HG03442 (cell line): ENCODE measurements around the gene INF2.

Experiments
- ATAC-seq: cut with Tn5 transposase; IDR thresholded peaks from one replicate; pipeline ENCODE4 v1.9.1; 2021; ENCODE audit warnings: mild to moderate bottlenecking, moderate library complexity; ENCODE audit not compliant: unreplicated experiment

INF2 gene

DNA sequence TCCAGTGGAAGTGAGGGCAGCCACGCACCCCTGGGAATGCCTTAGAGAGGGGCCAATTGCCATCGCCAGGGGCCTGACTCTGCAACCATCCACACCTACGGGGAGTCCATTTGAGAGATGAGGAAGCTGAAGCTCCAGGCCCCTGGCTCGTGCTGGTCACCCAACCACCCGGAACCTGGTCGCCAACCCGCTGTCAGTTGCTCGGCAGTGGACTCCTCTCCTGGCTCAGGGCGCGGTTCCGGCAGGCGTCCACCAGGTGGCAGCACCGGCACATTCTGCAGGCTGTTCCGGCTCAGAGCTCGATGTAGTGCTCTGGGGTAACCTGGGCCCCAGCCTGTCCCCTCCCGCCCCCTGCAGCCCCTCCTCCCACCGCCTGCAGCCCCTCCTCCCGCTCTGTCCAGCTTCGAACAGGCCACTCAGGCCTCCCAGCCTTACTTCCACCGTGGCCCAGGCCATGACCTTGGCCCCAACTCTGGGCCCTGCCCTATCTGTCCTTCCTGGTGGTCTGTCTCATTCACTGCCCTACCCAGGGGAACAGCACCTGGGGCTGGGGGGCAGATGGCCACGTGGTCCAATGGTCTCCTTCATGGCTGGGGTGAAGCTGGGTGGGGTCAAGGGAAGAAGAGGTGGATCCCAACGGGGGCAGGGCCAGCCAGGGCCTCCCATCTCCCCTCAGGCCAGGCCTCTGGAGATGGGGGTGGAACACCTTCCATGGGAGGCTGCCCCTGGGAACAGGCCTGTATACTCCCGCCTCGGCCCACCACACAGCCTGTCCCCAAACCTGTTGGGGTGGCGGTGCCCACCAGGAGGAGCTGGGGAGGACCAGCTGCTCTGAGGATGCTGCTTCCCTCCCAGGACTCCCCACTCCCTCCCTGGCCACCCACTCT, 79.3 kb downstream of the INF2 start:
- ATAC-seq, result peak; percentile 65

DNA sequence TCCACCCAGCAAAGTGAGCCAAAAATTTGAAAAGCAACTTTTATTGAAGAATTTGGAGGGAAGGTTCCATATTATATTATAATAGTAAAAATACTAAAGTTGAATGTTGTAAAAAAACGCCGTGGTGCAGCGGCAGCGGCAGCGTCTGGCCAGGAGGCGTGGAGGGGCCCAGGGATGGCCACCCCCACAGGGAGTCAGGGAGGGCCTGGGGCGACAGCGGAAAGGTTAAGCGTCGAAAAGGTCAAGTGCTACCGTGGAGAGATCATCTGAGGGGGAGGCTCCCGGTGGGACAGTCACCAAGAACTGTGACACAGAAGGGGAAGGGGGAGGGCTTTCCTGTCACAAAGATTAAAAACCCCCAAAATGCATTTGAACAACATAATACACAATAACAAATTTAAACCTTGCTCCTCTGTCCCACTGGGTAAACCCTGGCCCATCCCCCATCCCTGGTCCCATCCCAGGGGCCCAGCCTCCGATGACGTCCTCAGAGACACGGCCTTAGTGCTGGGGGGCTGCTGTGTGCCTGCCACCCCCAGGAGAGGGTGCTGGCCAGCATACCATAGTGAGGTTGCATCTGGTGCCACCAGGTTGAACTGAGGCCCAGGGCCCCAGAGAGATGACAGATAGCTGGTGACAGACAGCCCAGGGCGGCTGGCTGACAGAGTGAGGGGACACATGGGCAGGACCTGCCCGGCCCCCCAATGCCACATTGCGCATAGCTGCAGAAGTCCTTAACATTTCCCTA, 80.1 kb downstream of the INF2 start:
- no peak for ATAC-seq

DNA sequence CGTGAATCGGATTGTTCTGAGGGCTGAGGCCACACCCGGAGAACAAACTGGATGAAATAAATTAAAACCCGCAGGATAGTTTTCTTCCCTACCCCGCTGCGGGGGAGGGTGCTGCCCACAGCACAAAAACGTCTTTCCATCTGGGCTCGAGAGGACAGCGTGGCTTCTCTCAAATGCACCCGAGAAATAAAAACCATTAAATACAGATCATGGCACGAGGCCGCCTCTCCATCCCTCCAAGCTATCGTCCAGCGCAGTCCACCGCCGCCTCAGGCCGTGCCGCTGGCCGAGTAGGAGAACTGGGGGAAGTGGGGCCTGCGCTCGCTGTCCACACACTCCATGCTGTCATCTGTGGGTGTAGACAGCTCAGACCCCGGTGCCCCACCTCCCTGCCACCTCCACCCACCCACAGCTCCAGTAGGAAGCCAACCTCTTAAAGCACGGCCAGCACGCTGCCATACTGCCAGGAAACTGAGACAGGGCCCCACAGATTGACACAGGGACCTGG, 80.7 kb downstream of the INF2 start:
- ATAC-seq, result no peak

DNA sequence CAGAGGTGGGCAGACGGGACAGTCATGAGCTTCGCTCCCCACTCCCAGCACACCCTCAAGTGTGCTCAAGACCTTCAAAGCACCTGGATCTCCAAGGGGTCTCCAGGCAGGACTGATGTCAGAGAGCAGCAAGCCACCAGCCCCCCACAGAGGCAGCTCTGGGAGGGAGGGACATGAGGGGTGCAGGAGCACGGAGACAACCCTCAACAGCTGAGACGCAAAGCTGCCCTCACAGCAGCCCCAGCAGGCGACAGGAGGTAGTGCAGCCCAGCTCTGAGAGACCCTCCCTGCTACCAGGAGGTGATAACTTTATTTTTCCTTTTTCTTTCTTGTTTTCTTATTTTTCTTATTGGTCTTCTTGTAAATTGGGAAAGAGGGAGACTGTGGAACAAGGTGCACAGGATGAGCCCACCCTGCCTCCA, 81.4 kb downstream of the INF2 start:
- no peak for ATAC-seq

DNA sequence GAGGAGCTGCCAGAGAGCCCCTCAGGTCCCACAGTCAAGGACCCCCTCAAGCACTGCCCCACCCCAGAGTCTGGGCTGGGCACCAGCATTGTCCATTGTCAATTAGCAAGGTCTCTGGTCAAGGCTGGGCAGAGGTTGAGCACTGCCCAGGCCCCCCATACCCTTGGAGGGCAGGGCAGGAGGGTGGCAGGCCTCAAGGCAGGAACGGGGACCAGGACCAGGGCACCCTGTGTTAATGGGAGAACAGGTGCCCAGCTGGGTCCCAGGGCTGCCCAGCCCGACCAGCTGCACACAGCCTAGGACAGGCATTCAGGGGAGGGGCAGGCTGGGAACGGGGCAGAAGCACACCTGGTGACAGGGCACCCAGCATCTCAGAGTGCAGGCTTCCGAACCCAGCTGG, 82.0 kb downstream of the INF2 start:
- ATAC-seq, result no peak
